Neural cell (in vitro differentiated cells): ENCODE data around the gene KMT2E. TPM values are rescaled to one million over a fixed set of nuclear protein-coding genes. Genes with fewer than 3 reads are reported as not detected.

Experiments used
- H2AFZ ChIP-seq: fragments of 200-600, 300-800 bp; sonication (generic), shearing (Covaris generic); 2 replicates; pipeline ENCODE4 v1.6.0; 2014; ENCODE audit warnings: low read depth, mild to moderate bottlenecking, antibody characterized with exemption, low read length, moderate library complexity
- H3F3A ChIP-seq: fragments of 200-600 bp; shearing (Covaris generic); 2 replicates; pipeline ENCODE4 v1.6.1; 2016; ENCODE audit warnings: mild to moderate bottlenecking, moderate library complexity, mixed read lengths, antibody characterized with exemption, low read length; ENCODE audit not compliant: insufficient read depth, poor library complexity, severe bottlenecking
- H3K27ac ChIP-seq: fragments of 200-600, 300-800 bp; sonication (generic), shearing (Covaris generic); 2 replicates; pipeline ENCODE4 v1.5.1; 2014; ENCODE audit warnings: mild to moderate bottlenecking, low read length, moderate library complexity
- H3K27me3 ChIP-seq: fragments of 300-800, 200-600 bp; sonication (generic), shearing (Covaris generic); 2 replicates; pipeline ENCODE4 v1.6.0; 2014; ENCODE audit warnings: mild to moderate bottlenecking, low read depth, low read length, moderate library complexity; ENCODE audit not compliant: insufficient read depth
- H3K36me3 ChIP-seq: fragments of 300-800, 200-600 bp; sonication (generic), shearing (Covaris generic); 2 replicates; pipeline ENCODE4 v1.5.1; 2014; ENCODE audit warnings: mild to moderate bottlenecking, antibody characterized with exemption, low read length, moderate library complexity; ENCODE audit not compliant: insufficient read depth
- H3K4me2 ChIP-seq: fragments of 300-800, 200-600 bp; sonication (generic), shearing (Covaris generic); 2 replicates; pipeline ENCODE4 v1.6.0; 2014; ENCODE audit warnings: mild to moderate bottlenecking, low read length
- H3K4me3 ChIP-seq: fragments of 300-800, 200-600 bp; sonication (generic), shearing (Covaris generic); 2 replicates; pipeline ENCODE4 v1.5.1; 2014; ENCODE audit warnings: mild to moderate bottlenecking, low read length, moderate library complexity
- H3K79me2 ChIP-seq: fragments of 200-600 bp; shearing (Covaris generic); replicated peaks from 2 replicates; pipeline ENCODE4 v1.6.0; 2014; ENCODE audit warnings: mild to moderate bottlenecking, low read length, moderate library complexity; ENCODE audit not compliant: insufficient read depth
- H3K9ac ChIP-seq: fragments of 300-800, 200-600 bp; sonication (generic), shearing (Covaris generic); 2 replicates; pipeline ENCODE4 v1.6.1; 2016; ENCODE audit warnings: mild to moderate bottlenecking, low read length, mixed read lengths
- H3K9me2 ChIP-seq: fragments of 200-600 bp; shearing (Covaris generic); 2 replicates; pipeline ENCODE4 v1.6.1; 2016; ENCODE audit warnings: mild to moderate bottlenecking, low read length, mixed read lengths; ENCODE audit not compliant: insufficient read depth
- H3K9me3 ChIP-seq: fragments of 200-600, 300-800 bp; sonication (generic), shearing (Covaris generic); 2 replicates; pipeline ENCODE4 v1.6.1; 2016; ENCODE audit warnings: mild to moderate bottlenecking, mixed run types, low read length, moderate library complexity, mixed read lengths
- H4K20me1 ChIP-seq: fragments of 200-600 bp; shearing (Covaris generic); 2 replicates; pipeline ENCODE4 v1.6.1; 2016; ENCODE audit warnings: mild to moderate bottlenecking, mixed run types; ENCODE audit not compliant: insufficient read depth
- EP300 ChIP-seq: fragments of 450-650 bp; conservative IDR thresholded peaks from 2 replicates; pipeline ENCODE4 v1.6.1; 2014; ENCODE audit warnings: antibody characterized with exemption, mild to moderate bottlenecking, moderate library complexity; ENCODE audit not compliant: poor library complexity, severe bottlenecking
- EZH2 ChIP-seq: fragments of 200-600, 300-800 bp; shearing (Covaris generic), sonication (generic); IDR thresholded peaks from 2 replicates; pipeline ENCODE4 v1.6.1; 2014; ENCODE audit warnings: antibody characterized with exemption, low read length, borderline replicate concordance, mild to moderate bottlenecking; ENCODE audit not compliant: insufficient read depth, poor library complexity, severe bottlenecking
- MXI1 ChIP-seq: fragments of 450-650 bp; conservative IDR thresholded peaks from 2 replicates; pipeline ENCODE4 v1.6.1; 2014; ENCODE audit warnings: antibody characterized with exemption, mild to moderate bottlenecking; ENCODE audit not compliant: poor library complexity, severe bottlenecking
- POLR2AphosphoS5 ChIP-seq: IDR thresholded peaks from 2 replicates; pipeline ENCODE4 v1.6.1; 2012
- RAD21 ChIP-seq: fragments of 450-650 bp; conservative IDR thresholded peaks from 2 replicates; pipeline ENCODE4 v1.6.1; 2014; ENCODE audit warnings: antibody characterized with exemption, mild to moderate bottlenecking, moderate library complexity
- SMC3 ChIP-seq: fragments of 450-650 bp; conservative IDR thresholded peaks from 2 replicates; pipeline ENCODE4 v1.6.1; 2014; ENCODE audit warnings: antibody characterized with exemption, mild to moderate bottlenecking, moderate library complexity; ENCODE audit not compliant: poor library complexity
- TAF1 ChIP-seq: IDR thresholded peaks from 2 replicates; pipeline ENCODE4 v1.6.1; 2012; ENCODE audit warnings: low read depth
- polyA plus RNA-seq: library from polyadenylated mRNA; depleted of rRNA; stranded (reverse); fragments of >200 nt; gene quantifications from 2 replicates; pipeline ENCODE4 v1.2.3, GENCODE V29; 2014
- TF ChIP-seq, protein P1 (sequence below): fragments of 450-650 bp; IDR thresholded peaks from 2 replicates; pipeline ENCODE4 v1.5.1; 2014; ENCODE audit warnings: antibody characterized with exemption, mild to moderate bottlenecking, moderate library complexity; ENCODE audit not compliant: poor library complexity, severe bottlenecking
- TF ChIP-seq, protein P2 (sequence below): IDR thresholded peaks from 2 replicates; pipeline ENCODE4 v1.6.1; 2012; ENCODE audit warnings: borderline replicate concordance

KMT2E gene
- polyA plus RNA-seq, 1 donor from 2014 or later = 78.4 TPM

DNA sequence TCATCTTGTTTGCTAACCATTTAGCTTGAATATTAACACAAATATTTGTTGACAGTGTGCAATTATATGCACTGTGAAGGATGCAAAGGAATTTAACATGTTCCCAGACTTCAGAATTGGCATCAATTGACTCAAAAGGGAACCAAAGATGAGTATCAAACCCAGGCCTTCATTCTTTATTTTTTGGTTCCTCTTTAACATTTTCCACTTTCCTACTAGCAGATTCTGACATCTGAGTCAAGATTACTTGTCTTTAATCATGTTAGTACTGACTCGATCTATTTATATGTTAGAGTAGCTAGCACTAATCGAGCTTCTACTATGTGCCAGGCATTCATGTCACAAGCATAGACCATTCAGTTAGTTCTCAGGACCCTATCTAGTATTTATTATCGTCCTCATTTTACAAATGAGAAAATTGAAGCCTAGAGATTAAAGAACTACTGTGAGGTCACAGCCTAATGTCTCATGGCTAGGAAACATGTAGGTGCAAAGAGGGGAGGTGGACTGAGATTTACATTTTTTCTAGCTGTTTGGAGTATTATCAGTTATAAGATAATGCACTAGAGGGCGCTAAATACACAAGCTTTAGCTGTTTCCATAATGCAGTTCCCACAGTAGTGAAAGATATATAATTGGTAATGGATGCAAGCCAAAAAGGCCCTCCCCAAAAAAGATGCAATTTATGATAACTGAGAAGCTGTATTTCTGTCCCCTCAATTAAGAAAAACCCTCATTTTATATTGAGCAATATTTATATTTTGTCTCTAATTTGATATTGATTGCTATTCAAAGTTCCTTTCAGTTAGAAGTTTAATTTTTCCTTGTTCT, 32.9 kb upstream of the KMT2E start:
- Histone ChIP-seq H3K27me3 (no peaks in the 10 kb centered on the region), H3K9me2 (no peaks in the 10 kb centered on the region), H3K27ac (no peak overlapping the region), H3K4me2 (no peak overlapping the region), H3K36me3 (no peaks in the 10 kb centered on the region), H3K79me2 (peaks cover 44% of the 10 kb centered on the region), H2AFZ (no peak overlapping the region), H3K4me3 (no peak overlapping the region), H3K9ac (no peak overlapping the region), H3F3A (peaks cover 4% of the 10 kb centered on the region), H3K9me3 (no peaks in the 10 kb centered on the region), H4K20me1 (no peaks in the 10 kb centered on the region)
- peak; percentile 74 for TF ChIP-seq SMC3
- no peak for TF ChIP-seq MXI1
- TF ChIP-seq, protein P1, sequence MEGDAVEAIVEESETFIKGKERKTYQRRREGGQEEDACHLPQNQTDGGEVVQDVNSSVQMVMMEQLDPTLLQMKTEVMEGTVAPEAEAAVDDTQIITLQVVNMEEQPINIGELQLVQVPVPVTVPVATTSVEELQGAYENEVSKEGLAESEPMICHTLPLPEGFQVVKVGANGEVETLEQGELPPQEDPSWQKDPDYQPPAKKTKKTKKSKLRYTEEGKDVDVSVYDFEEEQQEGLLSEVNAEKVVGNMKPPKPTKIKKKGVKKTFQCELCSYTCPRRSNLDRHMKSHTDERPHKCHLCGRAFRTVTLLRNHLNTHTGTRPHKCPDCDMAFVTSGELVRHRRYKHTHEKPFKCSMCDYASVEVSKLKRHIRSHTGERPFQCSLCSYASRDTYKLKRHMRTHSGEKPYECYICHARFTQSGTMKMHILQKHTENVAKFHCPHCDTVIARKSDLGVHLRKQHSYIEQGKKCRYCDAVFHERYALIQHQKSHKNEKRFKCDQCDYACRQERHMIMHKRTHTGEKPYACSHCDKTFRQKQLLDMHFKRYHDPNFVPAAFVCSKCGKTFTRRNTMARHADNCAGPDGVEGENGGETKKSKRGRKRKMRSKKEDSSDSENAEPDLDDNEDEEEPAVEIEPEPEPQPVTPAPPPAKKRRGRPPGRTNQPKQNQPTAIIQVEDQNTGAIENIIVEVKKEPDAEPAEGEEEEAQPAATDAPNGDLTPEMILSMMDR = peak; percentile 84
- peak; percentile 82 for TF ChIP-seq RAD21
- no peak for TF ChIP-seq TAF1
- TF ChIP-seq, protein P2, sequence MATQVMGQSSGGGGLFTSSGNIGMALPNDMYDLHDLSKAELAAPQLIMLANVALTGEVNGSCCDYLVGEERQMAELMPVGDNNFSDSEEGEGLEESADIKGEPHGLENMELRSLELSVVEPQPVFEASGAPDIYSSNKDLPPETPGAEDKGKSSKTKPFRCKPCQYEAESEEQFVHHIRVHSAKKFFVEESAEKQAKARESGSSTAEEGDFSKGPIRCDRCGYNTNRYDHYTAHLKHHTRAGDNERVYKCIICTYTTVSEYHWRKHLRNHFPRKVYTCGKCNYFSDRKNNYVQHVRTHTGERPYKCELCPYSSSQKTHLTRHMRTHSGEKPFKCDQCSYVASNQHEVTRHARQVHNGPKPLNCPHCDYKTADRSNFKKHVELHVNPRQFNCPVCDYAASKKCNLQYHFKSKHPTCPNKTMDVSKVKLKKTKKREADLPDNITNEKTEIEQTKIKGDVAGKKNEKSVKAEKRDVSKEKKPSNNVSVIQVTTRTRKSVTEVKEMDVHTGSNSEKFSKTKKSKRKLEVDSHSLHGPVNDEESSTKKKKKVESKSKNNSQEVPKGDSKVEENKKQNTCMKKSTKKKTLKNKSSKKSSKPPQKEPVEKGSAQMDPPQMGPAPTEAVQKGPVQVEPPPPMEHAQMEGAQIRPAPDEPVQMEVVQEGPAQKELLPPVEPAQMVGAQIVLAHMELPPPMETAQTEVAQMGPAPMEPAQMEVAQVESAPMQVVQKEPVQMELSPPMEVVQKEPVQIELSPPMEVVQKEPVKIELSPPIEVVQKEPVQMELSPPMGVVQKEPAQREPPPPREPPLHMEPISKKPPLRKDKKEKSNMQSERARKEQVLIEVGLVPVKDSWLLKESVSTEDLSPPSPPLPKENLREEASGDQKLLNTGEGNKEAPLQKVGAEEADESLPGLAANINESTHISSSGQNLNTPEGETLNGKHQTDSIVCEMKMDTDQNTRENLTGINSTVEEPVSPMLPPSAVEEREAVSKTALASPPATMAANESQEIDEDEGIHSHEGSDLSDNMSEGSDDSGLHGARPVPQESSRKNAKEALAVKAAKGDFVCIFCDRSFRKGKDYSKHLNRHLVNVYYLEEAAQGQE = no peak
- no peak for TF ChIP-seq POLR2AphosphoS5
- no peak for TF ChIP-seq EP300
- TF ChIP-seq EZH2 = no peak

DNA sequence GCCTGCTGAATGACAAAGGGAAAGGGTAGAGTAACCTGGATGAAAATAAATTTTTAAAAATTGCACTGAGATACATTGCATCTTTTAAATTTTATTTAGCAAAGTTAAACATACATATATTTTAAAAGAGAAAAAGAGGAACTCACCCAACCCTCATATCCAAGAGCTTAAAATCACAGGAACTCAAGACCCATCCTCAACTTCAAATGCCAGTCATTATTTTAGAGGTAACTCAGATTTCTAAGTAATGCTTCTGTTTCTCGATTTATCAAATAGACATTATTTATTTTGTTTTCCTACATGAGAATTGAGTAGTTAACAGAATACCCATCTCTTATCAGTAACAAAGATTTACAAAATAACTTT, 32.4 kb upstream of the KMT2E start:
- no peaks in the 10 kb centered on the region for H3K9me3 ChIP-seq
- H3F3A ChIP-seq = peaks cover 4% of the 10 kb centered on the region
- peak overlapping the region; percentile 4 for H3K4me2 ChIP-seq
- no peak for TF ChIP-seq TAF1
- no peak for TF ChIP-seq EP300
- no peak for TF ChIP-seq POLR2AphosphoS5
- TF ChIP-seq, protein P2 = no peak
- TF ChIP-seq MXI1 = no peak
- no peaks in the 10 kb centered on the region for H3K36me3 ChIP-seq
- no peaks in the 10 kb centered on the region for H3K27me3 ChIP-seq
- no peak overlapping the region for H3K4me3 ChIP-seq
- peaks cover 47% of the 10 kb centered on the region for H3K79me2 ChIP-seq
- H3K9me2 ChIP-seq = no peaks in the 10 kb centered on the region
- no peaks in the 10 kb centered on the region for H4K20me1 ChIP-seq
- H3K27ac ChIP-seq = no peak overlapping the region
- H3K9ac ChIP-seq = no peak overlapping the region
- no peak overlapping the region for H2AFZ ChIP-seq
